Neural progenitor cell (in vitro differentiated cells): ENCODE data around the gene VPS13D. TPM values are rescaled to one million over a fixed set of nuclear protein-coding genes. Genes with fewer than 3 reads are reported as not detected.

ENCODE experiments used
- DNase-seq: peaks from one replicate; pipeline ENCODE4 v3.0.0-alpha.2; 2016; ENCODE audit warnings: low spot score
- H2AFZ ChIP-seq: fragments of 200-600 bp; sonication (generic); replicated peaks from 2 replicates; pipeline ENCODE4 v1.6.1; 2016; ENCODE audit warnings: antibody characterized with exemption
- H3F3A ChIP-seq: fragments of 200-600 bp; sonication (generic); 2 replicates; pipeline ENCODE4 v1.6.1; 2016; ENCODE audit warnings: antibody characterized with exemption, low read depth
- H3K27ac ChIP-seq: fragments of 200-600 bp; sonication (generic); 2 replicates; pipeline ENCODE4 v1.5.1; 2016; ENCODE audit warnings: mild to moderate bottlenecking
- H3K27me3 ChIP-seq: fragments of 200-600 bp; sonication (generic); 2 replicates; pipeline ENCODE4 v1.6.1; 2016; ENCODE audit warnings: mild to moderate bottlenecking, moderate library complexity
- H3K36me3 ChIP-seq: fragments of 200-600 bp; sonication (generic); 2 replicates; pipeline ENCODE4 v1.5.1; 2016
- H3K4me1 ChIP-seq: fragments of 200-600 bp; sonication (generic); 2 replicates; pipeline ENCODE4 v1.6.1; 2016; ENCODE audit warnings: mixed run types
- H3K4me2 ChIP-seq: fragments of 200-600 bp; sonication (generic); 2 replicates; pipeline ENCODE4 v1.6.1; 2016
- H3K4me3 ChIP-seq: fragments of 200-600 bp; sonication (generic); 2 replicates; pipeline ENCODE4 v1.5.1; 2016
- H3K79me2 ChIP-seq: fragments of 200-600 bp; sonication (generic); 2 replicates; pipeline ENCODE4 v1.6.1; 2016; ENCODE audit warnings: low read depth
- H3K9ac ChIP-seq: fragments of 200-600 bp; sonication (generic); 2 replicates; pipeline ENCODE4 v1.6.1; 2016
- H3K9me3 ChIP-seq: fragments of 200-600 bp; sonication (generic); 2 replicates; pipeline ENCODE4 v1.5.1; 2016; ENCODE audit warnings: low read depth
- H4K20me1 ChIP-seq: fragments of 200-600 bp; sonication (generic); 2 replicates; pipeline ENCODE4 v1.6.1; 2016; ENCODE audit warnings: low read depth
- H3K27ac Mint-ChIP-seq: 3 replicates; pipeline ENCODE4 v1.8.0; 2021; ENCODE audit warnings: mixed read lengths
- H3K27me3 Mint-ChIP-seq: 2 replicates; pipeline ENCODE4 v1.8.0; 2022; ENCODE audit warnings: low read depth, mild to moderate bottlenecking, inconsistent platforms, moderate library complexity, mixed read lengths; ENCODE audit not compliant: insufficient read depth
- H3K36me3 Mint-ChIP-seq: 3 replicates; pipeline ENCODE4 v1.8.0; 2021; ENCODE audit warnings: mixed read lengths
- H3K4me1 Mint-ChIP-seq: 3 replicates; pipeline ENCODE4 v1.8.0; 2021; ENCODE audit warnings: mixed read lengths
- H3K4me3 Mint-ChIP-seq: 3 replicates; pipeline ENCODE4 v1.8.0; 2021; ENCODE audit warnings: mild to moderate bottlenecking, moderate library complexity, mixed read lengths
- H3K9me3 Mint-ChIP-seq: 3 replicates; pipeline ENCODE4 v1.8.0; 2020; ENCODE audit warnings: mixed read lengths
- CTCF ChIP-seq: fragments of 200-600 bp; sonication (generic); IDR thresholded peaks from 2 replicates; pipeline ENCODE4 v1.5.1; 2017; ENCODE audit warnings: antibody characterized with exemption, mild to moderate bottlenecking
- EZH2 ChIP-seq: fragments of 200-600 bp; sonication (generic); IDR thresholded peaks from 2 replicates; pipeline ENCODE4 v1.6.1; 2017; ENCODE audit warnings: antibody characterized with exemption, mild to moderate bottlenecking, moderate library complexity
- EZH2phosphoT487 ChIP-seq: fragments of 200-600 bp; sonication (generic); IDR thresholded peaks from 2 replicates; pipeline ENCODE4 v1.6.1; 2017; ENCODE audit warnings: antibody characterized with exemption
- total RNA-seq: library from RNA; depleted of rRNA; stranded (reverse); fragments of >200 nt; gene quantifications from 2 replicates; pipeline ENCODE4 v1.2.3, GENCODE V29; 2015; ENCODE audit warnings: low replicate concordance

The VPS13D gene
- total RNA-seq, 1 donor from 2014 or later, result 16.4 TPM

DNA sequence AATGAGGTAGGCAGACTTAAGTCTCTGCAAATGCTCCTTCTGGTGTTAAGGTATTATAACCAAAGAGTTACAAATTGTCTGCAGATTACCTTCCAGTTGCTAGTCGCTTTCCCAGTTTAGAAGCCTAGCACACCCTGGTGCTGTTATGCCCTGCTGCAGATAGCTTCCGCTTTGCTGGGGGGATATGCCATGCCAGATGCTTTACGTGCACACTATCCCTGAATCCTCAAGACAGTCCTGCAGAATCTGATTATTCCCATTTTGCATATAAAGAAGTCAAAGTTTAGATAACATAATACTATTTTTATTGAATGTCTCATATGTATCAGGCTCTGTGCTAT is 221.7 kb downstream of the VPS13D start:
- Mint-ChIP-seq H3K4me1 (peaks cover 30% of the 10 kb centered on the region), H3K27ac (no peak overlapping the region), H3K9me3 (no peaks in the 10 kb centered on the region), H3K27me3 (no peaks in the 10 kb centered on the region), H3K4me3 (no peak overlapping the region), H3K36me3 (no peaks in the 10 kb centered on the region)
- Histone ChIP-seq H3K9ac (no peak overlapping the region), H3K4me1 (peaks cover 10% of the 10 kb centered on the region), H3K27me3 (no peaks in the 10 kb centered on the region), H2AFZ (no peak overlapping the region), H3K4me3 (no peak overlapping the region), H3K36me3 (no peaks in the 10 kb centered on the region), H3F3A (no peaks in the 10 kb centered on the region), H3K9me3 (no peaks in the 10 kb centered on the region), H3K79me2 (no peaks in the 10 kb centered on the region), H3K4me2 (no peak overlapping the region), H4K20me1 (no peaks in the 10 kb centered on the region), H3K27ac (no peak overlapping the region)
- DNase-seq, result no peak
- TF ChIP-seq EZH2phosphoT487 (no peak), CTCF (no peak), EZH2 (no peak)

DNA sequence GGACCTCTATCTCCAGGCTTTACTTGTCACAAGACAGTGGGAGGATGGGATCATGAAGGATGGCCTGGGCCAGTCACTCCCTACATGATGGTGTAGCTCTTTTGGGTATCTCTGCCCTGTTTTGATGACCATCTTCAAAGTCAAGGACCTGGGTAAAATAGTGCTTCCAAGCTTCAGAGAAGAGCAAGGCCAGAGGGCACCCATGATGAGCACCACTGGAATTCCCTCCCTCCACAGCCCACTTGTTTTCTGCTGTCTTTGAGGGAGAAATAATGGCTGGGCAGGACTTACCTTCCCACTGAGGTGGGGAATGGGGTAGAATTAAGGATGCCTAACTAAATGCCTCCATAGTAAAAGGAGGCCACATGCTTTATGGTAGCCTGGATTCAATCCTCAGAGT is 222.4 kb downstream of the VPS13D start:
- H2AFZ ChIP-seq, result no peak overlapping the region
- H4K20me1 ChIP-seq, result no peaks in the 10 kb centered on the region
- H3K79me2 ChIP-seq, result no peaks in the 10 kb centered on the region
- no peak overlapping the region for H3K4me3 ChIP-seq
- no peaks in the 10 kb centered on the region for H3K36me3 ChIP-seq
- DNase-seq, result no peak
- H3K4me1 ChIP-seq, result peaks cover 10% of the 10 kb centered on the region
- no peaks in the 10 kb centered on the region for H3K27me3 Mint-ChIP-seq
- H3K4me1 Mint-ChIP-seq, result peaks cover 28% of the 10 kb centered on the region
- no peaks in the 10 kb centered on the region for H3K9me3 Mint-ChIP-seq
- H3K4me2 ChIP-seq, result no peak overlapping the region
- H3K27ac Mint-ChIP-seq, result no peak overlapping the region
- no peaks in the 10 kb centered on the region for H3K36me3 Mint-ChIP-seq
- no peak overlapping the region for H3K9ac ChIP-seq
- TF ChIP-seq EZH2phosphoT487 (no peak), EZH2 (no peak), CTCF (no peak)
- no peak overlapping the region for H3K27ac ChIP-seq
- no peaks in the 10 kb centered on the region for H3F3A ChIP-seq
- no peaks in the 10 kb centered on the region for H3K9me3 ChIP-seq
- no peak overlapping the region for H3K4me3 Mint-ChIP-seq
- H3K27me3 ChIP-seq, result no peaks in the 10 kb centered on the region

- DNase-seq, result no peak
- peaks cover 14% of the 10 kb centered on the region for H3K4me1 Mint-ChIP-seq
- H3K36me3 Mint-ChIP-seq, result no peaks in the 10 kb centered on the region
- TF ChIP-seq CTCF (no peak), EZH2phosphoT487 (no peak), EZH2 (no peak)
- no peaks in the 10 kb centered on the region for H3K9me3 Mint-ChIP-seq
- Histone ChIP-seq H3K4me2 (no peak overlapping the region), H3F3A (no peaks in the 10 kb centered on the region), H3K36me3 (no peaks in the 10 kb centered on the region), H3K27ac (no peak overlapping the region), H3K9me3 (no peaks in the 10 kb centered on the region), H3K9ac (no peak overlapping the region), H2AFZ (no peak overlapping the region), H3K79me2 (no peaks in the 10 kb centered on the region), H3K27me3 (no peaks in the 10 kb centered on the region), H4K20me1 (no peaks in the 10 kb centered on the region), H3K4me1 (no peaks in the 10 kb centered on the region), H3K4me3 (no peak overlapping the region)
- no peak overlapping the region for H3K4me3 Mint-ChIP-seq
- no peak overlapping the region for H3K27ac Mint-ChIP-seq
- H3K27me3 Mint-ChIP-seq, result no peaks in the 10 kb centered on the region
Measured at GRCh38 chr1:12453400-12454343, 223.8 kb downstream of the VPS13D start.
